GM19324 (cell line): ENCODE measurements around the gene RANBP9.

Source experiments
- ATAC-seq: cut with Tn5 transposase; IDR thresholded peaks from one replicate; pipeline ENCODE4 v1.9.1; 2021; ENCODE audit warnings: mild to moderate bottlenecking, moderate library complexity; ENCODE audit not compliant: unreplicated experiment, low FRiP score

Gene RANBP9

DNA sequence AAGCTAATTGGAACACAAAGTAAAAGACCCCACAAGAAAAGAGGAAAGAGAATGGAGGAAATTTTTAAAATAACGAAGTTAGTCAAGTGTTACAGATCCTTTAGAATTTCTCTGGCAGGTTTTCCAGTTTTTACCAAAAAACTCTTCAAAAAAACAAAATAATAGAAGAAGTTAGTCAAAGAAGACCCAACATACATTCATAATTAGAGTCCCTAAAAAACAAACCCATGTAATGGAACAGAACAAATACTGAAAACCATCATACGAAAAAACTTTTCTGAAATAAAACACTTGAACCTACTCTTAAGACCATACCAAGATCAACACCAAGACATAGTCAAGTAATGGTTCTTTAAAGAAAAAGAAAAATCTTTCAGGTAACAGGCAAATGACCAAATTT is 31.6 kb downstream of the RANBP9 start:
- ATAC-seq = no peak

DNA sequence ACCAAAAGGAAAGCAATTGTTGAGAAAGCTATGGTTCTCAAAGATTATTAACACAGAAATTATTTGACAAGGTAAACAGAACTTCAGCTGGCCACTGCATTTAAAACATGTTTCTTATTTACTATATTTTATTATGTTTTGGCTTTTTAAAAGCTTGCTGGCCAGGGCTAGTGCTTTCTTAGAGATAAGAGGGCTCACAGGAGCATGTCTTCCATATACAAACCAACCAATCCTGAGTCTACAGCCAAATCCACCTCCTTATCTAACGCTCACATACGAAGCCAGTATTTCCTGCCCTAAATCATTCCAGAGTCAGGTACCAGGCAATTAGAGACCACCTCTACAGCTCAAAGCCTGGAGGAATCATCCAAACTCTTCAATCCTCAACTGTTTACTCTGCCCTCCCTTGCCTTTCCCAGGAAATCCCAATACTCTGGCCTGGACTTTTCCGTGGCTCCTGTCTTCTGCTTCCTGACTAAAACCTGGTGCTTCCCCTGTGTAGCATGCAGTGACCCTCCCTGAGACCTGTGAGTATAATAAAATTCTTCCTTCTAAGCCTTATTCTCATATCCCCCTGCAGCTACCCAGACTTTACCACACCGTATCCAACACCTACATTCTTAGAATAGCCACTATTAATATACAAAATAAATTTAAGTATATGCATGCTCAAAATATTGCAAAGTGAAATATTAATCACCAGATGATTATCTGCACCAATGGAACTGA is 33.2 kb downstream of the RANBP9 start:
- no peak for ATAC-seq

DNA sequence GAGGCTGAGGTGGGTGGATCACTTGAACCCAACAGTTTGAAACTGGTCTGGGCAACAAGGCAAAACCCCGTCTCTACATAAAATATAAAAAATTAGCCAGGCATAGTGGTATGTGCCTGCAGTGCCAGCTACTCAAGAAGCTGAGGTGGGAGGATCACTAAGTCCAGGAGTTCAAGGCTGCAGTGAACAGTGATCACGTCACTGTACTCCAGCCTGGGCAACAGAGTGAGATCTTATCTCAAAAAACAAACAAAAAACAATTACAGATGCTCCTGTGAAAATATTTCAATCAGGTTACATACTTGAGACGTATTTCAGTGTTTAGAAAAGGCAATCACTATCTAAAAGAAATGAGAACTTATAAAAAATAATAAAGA is 33.8 kb downstream of the RANBP9 start:
- no peak for ATAC-seq

DNA sequence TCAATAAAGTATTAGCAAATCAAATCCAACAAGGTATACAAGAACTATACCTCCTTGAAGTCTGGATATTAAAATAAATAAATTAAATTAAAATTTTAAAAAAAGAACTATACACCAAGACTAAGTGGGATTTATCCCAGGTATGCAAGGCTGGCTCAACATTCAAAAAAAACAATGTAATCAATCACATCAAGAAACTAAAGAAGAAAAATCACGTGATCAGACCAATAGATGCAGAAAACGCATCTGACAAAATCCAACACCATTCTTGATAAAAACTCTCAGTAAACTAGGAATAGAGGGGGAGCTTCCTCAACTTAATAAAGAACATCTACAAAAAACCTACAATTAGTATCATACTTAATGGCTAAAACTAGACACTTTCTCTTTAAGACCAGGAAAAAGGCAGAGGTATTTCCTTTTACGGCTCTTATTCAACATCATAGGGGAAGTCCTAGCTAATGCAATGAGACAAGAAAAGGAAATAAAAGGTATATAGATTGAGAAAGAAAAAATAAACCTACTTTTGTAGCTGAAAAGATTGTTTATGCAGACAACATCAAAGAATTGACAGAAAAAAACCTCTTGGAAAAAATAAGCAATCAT is 35.0 kb downstream of the RANBP9 start:
- ATAC-seq = no peak

DNA sequence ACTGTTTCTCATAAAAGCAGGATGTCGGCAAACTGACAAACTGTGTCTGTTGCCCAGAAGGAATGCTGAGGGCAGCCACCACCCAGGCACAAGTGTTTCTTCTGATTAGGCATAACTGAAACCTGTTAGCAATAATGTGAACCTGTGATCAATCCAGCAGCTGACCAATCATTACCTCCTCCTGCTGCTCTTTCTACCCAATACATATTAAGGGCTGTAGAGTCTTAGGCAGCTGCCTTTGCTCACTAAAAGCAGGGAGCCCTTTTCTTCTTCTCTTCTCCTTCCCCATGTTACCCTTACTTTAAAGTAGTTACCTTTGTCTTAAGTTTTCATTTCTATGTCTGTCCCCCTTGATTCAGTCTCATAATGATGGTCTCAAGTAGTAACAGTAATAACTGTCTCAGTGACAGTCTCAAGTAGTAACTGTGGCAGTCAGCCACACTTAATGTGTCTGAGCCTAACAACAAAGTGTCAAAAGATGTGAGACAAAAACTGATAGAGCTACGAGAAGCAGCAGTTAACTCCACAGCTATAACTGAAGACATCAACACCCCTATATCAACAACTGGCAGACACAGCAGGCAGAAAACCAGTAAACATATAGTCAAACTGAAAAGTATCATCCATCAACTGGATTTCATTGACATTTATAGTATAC is 37.0 kb downstream of the RANBP9 start:
- no peak for ATAC-seq

DNA sequence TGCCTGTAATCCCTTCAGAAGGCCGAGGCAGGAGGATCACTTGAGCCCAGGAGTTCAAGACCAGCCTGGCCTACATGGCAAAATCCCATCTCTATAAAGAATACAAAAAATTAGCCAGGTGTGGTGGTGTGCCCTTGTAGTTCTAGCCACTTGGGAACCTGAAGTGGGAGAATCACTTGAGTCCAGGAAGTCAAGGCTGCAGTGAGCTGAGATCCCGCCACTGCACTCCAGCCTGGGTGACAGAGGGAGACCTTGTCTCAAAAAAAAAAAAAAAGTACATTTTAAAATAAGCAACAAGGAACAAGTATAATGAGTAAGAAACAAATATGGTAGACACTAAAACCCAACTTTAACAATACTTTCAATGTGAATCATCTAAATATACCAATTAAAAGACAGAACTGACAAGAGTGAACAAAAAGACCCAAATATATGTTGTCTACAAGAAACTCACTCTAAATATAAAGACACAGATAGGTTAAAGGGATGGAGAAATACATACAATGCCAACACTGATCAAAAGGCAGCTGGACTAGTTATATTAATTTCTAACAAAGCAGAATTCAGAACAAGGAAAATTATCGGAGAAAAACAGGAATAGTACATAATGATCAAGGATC is 37.7 kb downstream of the RANBP9 start:
- no peak for ATAC-seq

DNA sequence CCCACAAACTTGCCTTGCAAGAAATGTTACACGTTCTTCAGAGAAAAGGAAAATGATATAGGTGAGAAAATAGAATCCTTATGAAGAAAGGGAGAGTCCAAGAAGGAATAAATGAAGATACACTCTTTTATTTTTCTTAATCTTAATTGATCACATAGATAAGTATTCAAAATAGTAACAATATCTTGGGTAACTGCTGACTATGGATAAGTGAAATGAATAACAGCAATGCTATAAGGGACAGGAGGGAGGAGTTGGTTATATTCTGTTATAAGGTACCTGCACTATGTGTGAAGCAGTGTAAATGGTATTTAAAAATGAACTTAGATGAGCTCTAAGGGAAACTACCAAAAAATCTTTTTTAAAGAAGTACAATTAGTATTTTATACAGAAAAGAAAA is 38.3 kb downstream of the RANBP9 start:
- ATAC-seq = no peak

DNA sequence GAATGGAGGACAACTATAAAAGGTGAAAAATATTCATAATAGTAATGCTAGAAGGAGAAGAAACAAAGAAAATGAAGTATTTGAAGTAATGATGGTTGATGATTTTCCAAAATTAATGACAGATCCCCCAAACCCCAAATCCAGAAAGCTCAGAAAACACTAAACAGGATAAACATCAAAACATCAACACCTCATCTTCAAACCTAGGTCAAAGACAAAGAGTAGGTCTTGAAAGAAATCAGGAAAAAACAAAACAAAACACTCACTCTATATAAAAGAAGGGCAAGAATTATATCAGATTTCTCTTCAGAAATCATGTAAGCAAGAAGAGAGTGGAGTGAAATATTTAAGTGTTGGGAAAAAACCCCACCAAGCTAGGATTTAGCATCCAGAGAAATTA is 38.7 kb downstream of the RANBP9 start:
- no peak for ATAC-seq

DNA sequence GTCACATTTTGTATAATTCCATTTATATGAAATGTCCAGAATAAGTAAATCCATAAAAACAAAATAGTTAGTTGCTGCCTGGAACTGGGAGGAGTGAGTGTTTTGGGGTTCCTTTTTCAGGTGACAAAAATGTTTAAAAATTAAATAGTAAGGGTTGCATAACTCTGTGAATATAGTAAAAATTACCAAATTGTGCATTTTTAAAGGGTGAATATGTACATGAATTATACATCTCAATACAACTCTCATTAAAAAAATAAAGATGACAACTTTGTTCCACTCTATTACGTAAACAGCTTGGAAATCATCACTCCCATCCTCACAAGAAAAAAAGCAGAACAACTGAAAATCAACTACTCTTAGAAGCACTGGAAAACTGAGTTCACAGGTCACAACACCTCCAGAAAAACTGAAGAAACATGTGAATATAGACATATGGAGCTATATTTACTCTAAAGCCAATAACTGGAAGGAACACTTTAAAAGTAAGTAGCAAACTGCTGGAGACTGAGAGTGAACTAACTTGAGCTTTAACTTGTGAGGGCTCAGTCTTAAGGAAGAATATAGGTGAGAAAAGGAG is 40.0 kb downstream of the RANBP9 start:
- no peak for ATAC-seq

DNA sequence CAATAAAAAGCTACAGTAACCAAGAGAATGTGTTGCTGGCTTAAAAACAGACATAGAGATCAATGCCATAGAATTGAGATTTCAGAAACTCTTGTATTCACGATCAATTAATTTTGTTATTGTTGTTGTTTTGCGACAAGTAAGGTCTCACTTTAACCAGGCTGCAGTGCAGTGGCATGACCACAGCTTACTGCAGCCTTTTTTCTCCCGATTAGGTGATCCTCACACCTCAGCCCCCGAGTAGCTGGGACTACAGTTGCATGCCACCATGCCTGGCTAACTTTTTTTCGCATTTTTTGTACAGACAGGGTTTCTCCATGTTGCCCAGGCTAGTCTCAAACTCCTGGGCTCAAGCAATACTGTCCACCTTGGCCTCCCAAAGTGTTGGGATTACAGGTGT is 42.2 kb downstream of the RANBP9 start:
- ATAC-seq = no peak

DNA sequence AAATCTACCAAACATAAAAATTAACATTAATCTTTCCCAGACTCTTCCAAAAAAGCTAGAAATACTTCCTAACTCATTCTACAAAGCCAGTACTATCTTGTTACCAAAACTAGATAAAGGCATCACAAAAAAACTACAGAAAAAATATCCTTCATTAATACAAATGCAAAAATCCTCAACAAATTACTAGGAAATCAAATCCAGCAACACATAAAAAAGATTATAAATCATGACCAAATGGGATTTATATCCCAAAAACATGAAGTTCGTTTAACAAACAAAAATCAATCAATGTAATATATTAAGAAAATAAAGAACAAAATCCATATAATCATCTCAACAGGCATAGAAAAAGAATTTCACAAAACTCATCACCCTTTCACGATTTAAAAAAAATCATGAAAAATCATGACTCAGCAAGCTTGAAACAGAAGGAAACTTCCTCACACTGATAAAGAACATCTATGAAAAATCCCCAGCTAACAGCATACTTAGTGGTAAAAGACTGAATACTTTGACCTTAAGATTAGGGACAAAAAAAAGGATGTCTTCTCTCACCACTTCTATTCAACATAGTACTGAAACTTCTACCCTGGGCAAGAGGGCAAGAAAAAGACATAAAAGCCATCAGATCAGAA is 43.2 kb downstream of the RANBP9 start:
- ATAC-seq = no peak

DNA sequence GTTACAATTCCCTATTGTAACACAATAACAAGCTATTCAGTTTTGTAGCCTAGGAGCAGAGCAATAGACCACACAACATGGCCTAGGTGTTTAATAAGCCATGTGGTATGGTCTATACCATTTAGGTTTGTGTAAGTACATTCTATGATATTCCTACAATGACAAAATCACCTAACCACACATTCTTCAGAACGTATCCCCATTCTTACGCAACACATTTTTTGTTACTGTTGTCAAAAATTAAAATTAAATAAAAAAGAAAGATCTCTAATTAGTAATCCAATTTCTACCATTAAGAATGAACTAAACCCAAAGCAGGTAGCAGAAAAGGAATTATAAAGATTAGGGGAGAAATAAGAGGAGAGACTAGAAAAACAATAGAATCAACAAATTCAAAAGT is 44.0 kb downstream of the RANBP9 start:
- no peak for ATAC-seq

DNA sequence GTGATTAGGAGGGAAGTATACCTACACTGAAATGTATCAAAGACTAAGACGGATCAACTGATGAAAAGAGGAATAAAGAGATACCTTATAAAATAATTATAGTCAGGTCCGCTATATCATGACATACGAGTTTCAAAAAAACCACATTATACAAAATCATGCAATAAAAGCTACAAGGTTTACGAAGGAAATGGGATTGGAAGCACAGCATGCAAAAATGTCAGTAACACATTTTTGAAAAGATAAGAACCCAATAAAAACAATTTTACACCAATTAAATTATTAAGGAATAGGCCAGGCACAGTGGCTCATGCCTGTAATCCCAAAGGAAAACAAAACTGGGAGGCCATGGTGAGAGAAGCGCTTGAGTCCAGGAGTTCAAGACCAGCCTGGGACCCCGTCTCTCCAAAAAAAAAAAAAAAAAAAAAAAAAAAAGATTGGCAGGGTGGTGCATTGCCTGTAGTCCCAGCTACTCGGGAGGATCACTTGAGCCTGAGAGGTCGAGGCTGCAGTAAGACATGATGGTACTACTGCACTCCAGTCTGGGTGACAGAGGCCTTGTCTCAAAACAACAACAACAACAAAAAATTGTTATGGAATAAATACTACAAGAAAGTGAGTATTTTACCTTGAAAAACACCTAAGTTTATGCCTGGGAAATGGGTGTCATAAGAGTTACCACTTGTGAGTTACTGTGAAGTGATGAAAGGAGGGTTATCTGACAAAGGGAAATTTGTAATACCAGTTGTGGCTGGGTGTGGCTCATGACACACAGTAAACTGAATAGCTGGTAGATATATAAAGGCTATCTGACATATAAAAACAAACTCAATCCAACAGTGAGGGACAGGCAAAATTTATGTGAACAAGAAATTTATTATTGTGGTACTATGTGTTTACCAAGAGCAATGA is 45.2 kb downstream of the RANBP9 start:
- no peak for ATAC-seq

DNA sequence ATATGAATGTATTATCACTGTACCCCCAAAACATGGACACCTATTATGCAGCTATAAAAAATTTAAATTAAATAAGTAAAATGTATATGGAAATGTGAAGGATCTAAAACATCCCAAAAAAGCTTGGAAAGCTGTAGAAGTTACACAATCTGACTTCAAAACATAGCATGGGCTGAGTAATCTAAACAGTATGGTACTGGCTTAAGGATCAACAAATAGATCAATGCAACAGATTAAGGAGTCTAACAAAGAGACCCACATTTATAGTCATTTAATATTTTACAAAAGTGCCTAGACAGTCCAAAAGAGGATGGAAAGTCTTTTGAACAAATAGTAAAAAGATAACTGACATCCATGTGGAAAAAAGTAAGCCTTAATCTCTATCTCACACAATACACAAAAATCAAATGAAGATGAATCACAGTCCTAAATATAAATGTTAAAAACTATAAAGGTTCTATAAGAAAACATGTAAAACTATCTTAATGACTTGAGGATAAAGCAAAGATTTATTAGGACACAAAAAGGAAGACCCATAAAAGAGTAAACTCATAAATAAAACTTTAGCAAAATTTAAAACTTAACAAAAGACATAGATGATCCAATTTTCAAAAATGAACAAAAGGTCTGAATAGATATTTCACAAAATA is 46.8 kb downstream of the RANBP9 start:
- no peak for ATAC-seq

DNA sequence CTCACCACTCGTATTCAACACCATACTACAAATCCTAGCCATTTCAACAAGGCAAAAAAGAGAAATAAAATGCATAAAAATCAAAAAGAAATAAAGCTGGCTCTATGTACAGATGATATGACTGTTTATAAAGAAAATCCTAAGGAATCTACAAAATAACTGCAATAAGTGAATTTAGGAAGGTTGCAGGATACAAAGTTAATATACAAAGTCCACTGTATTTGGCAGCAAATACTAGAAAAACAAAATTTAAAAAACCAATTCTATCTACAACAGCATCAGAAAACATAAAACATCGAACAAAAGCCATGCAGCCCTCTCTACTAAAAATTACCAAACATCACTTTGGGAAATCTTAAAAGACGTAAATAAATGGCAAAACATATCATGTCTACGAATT is 47.6 kb downstream of the RANBP9 start:
- no peak for ATAC-seq

DNA sequence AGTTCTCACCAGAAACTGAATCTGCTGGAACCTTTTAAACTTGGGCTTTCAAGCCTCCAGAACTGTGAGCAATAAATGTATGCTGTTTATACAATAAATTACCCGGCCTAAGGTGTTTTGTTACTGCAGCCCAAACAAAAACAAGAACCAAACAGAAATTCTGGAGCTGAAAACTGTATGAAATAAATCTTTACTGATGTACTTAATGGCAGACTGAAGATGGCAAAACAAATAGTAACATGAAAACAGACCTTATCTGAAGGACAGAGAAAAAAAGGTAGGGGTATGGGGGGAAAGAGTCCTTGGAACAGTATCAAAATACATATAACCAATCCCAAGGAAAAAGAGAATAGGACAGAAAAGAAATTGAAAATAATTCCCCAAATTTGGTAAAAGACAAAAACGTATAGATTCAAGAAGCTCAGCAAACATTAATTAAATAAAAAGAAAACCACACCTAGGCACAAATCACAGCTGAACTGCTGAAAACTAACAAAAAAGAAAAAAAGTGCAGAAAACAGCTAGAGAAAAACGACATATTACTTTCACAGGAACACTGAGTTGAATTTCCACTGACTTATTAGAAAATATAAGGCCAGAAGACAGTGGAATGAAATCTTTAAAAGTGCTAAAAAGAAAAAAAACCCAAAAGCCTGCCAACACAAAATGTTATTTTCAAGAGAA is 48.8 kb downstream of the RANBP9 start:
- ATAC-seq = no peak

DNA sequence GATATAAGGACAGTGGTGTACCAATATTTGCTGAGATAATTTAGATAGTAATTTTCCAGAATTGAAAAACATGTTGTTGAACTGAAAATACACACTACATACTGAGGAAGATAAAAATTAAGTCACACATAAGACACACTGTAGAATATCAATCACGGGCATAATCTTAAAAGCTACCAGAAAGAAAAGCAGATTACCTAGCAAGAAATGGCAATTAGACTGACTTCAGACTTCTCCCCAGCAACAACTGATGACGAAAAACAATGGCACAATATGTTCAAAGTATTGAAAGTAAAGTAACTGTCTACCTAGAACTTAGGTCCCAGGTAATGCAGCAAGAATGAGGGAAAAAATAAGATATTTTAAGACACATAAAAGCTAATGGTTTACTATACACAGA is 50.0 kb downstream of the RANBP9 start:
- ATAC-seq = no peak

DNA sequence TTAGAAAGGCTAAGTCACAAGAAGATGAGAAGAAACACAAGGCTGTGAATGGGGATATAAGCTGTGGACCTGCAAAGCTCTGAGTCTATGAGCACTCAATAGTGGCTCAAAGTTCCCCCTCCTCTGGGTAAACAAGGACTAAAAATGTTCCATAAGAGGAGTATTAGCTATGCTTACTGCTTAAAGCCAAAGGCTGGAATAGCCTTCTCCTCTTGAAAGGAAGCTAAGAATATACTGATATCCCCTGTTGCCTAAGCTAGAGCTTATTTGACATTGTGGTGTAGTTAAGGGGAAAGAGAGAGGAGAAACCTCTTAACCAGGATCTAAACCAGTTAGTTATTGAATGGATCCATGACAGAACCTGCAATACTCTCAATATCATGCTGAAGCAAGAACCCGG is 50.7 kb downstream of the RANBP9 start:
- no peak for ATAC-seq

DNA sequence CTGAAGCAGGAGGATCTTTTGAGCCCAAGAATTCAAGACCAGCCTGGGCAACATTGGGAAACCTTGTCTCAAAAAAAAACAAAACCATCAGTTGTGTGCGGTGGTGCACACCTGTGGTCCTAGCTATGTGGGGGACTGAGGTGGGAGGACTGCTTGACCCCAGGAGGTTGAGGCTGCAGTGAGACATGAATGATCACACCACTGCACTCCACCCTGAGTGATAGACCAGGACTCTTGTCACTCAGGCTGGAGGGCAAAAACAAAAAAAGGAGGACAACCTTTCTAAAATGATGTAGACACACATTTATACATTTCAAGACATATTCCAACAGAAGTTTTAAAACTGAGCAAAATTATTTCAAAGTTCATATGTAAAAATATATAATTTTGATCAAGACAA is 51.4 kb downstream of the RANBP9 start:
- no peak for ATAC-seq
